ELF-1 (cell line): ENCODE measurements around the gene RGS9.
A peak's percentile ranks its signal among the peaks of the same experiment; 100 is the strongest.
"Not testable (repeated sequence)": the region's sequence is repeated elsewhere in the genome, so short reads cannot be mapped to it uniquely, and the experiment has no call there.

Experiments used
- DNase-seq: peaks from one replicate; pipeline ENCODE4 v3.0.0-alpha.2; 2016; ENCODE audit warnings: low read depth, low spot score

RGS9 gene

DNA sequence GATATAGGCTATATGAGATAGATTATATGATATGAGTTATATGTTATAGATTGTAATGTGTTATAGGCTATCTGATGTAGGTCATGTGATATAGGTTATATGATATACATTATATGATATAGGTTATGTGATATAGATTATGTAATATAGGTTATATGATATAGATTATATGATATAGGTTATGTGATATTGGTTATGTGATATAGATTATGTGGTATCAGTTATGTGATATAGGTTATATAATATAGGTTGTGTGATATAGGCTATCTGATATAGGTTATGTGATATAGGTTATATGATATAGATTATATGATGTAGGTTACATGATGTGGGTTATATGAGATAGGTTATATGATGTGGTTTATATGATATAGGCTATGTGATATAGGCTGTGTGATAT lies 68.5 kb downstream of the RGS9 start:
- no peak for DNase-seq

DNA sequence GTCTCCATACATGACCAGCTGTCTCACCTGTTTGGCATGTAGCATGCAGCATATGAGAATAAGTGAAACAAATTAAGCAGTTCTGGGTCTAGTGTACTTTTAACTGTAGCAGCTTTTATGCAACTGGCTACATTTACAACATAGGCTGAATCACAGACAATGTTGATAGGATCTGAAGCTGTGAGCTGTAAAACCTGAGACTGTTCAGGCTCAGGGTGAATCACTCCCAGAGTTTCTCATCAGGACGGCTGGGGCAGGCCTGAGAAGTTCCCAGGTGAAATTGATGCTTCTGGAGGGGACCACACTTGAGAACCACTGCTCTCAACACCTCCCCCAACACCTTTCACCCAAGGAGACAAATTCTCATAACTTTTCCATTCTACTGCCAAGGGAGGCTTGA lies 70.3 kb downstream of the RGS9 start:
- DNase-seq, result not testable (repeated sequence)

DNA sequence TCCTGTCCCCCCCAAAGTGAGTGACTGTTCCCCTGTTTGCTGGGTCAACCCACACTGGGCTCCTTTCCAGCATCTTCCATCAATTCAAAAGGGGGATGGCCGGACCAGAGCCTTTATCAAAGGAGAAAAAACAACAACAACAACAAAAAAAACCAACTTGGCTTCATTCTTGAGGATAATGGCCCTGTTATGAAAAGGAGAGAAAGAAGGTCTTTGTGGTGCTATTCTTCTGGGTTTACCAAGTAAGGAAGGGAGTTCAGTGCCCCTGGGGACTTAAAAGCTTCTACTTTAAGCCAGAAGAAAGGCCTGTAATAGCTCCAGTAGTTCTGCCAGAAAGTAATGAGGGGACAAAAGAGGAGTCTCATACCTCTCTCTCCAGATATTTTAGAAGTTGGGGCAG lies 71.5 kb downstream of the RGS9 start:
- no peak for DNase-seq

DNA sequence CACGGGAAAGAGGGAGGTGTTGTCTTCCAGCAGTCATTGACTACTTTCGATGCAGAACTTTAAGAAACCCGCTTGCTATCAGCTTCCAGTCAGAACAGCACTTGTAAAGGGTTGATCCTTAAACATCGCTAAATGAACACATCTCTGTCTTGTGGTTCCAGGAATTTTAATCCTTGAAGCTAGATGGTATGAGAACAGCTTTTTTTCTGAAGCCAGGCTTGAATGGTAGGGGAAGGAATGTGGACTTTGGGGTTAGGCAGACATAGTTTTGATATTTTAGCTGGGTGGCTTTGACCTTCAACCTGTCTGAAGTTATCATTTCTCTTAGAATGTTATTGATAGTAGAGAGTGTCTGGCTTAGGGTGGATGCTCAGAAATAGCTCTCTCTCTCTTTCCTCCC lies 81.1 kb downstream of the RGS9 start:
- DNase-seq, result no peak

DNA sequence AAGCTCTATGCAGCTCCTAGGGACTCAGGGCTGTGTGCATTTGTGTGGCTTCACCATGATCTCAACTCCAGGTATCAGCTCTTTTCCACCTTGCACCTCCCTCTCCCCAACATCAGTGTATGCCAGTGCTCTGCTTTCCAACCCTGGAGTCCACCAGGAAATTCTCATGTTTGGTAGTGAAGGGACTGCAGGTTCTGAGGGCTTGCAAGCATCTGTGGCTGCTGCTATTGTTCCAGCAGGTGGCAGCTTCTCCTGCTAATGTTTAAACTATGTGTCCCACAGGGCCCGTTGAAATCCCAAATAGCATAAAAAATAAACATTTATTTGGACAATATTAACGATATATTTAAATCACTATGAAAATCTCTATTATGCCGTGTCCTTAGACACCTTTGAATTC lies 82.0 kb downstream of the RGS9 start:
- no peak for DNase-seq

DNA sequence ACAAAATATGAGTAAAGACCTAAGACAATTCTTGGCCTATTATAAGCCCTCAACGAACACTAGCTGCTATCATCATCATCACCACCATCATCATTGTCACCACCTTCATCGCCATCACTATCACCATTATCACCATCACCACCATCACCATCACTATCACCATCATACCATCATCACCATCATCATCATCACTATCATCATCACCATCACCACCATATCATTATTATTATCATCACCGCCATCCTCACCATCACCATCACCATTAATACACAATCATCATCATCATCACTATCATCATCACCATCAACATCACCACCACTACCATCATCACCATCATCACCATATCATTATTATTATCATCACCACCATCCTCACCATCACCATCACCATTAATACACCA lies 82.5 kb downstream of the RGS9 start:
- no peak for DNase-seq

DNA sequence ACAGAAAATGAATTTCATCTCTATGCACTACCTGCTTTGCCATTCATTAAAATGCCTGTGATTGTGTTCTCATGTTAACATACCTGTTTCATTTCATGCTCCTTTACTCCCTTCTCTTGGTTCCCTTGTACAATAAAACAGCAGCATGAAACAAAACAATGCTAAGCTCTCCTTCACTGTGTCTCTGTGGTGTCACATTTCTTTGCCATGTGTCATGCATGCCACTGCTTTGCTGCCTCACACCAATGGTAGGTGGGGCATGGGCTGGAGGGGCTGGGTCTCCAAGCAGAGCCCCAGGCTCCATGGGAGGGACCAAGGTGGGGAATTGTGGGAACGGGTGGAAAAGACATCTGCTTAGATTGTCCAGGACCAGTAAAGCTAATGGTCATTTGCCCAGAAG lies 83.6 kb downstream of the RGS9 start:
- peak; percentile 46 for DNase-seq

DNA sequence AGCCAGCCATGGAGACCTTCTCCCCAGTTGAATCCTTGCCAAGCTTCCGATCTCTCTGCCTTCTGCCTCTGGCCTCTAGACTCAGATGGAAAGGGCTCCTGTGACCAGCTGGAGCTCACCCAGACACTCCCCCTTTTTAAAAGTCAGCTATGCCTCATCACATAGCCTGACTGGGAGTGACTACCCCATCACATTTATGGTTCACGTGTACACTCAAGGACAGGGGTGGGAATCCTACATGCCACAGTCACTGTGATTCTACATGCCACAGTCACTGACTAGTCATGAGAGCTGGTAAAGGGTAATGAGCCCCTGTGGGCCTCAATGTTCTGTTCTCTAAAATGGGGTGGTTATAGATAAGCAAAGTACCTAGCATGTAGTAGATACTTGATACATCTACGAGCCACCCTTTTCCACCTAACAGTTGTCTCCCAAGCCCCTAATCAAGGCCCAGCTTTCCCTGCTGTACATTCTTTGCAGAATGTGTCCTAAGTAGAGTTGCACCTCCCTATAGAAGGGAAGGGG lies 85.1 kb downstream of the RGS9 start:
- no peak for DNase-seq

DNA sequence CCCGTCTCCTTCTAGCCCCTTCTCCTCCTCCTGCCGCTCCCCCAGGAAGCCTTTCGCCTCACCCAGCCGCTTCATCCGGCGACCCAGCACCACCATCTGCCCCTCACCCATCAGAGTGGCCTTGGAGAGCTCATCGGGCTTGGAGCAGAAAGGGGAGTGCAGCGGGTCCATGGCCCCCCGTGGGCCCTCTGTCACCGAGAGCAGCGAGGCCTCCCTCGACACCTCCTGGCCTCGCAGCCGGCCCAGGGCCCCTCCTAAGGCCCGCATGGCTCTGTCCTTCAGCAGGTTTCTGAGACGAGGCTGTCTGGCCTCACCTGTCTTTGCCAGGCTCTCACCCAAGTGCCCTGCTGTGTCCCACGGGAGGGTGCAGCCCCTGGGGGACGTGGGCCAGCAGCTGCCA lies 87.9 kb downstream of the RGS9 start:
- no peak for DNase-seq

DNA sequence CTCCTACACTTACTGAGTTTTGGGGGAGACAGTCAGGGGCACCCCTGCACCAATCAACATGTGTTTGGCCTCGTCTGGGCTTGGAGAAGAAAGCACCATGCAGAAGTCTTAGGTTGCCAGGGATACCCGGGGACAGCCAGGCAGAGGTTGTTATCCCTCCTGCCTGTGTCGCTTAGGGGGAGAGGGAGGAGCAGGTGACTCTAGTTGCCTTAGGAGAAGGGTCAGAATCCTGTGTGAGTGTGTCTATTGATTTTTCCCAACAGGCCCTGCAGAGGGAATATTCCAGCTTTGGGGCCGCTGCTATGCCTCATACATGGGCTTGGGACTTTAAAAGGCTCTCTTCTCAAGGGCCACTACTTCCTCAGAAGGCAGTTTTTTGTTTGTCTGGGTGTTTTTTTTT lies 89.1 kb downstream of the RGS9 start:
- DNase-seq, result no peak

DNA sequence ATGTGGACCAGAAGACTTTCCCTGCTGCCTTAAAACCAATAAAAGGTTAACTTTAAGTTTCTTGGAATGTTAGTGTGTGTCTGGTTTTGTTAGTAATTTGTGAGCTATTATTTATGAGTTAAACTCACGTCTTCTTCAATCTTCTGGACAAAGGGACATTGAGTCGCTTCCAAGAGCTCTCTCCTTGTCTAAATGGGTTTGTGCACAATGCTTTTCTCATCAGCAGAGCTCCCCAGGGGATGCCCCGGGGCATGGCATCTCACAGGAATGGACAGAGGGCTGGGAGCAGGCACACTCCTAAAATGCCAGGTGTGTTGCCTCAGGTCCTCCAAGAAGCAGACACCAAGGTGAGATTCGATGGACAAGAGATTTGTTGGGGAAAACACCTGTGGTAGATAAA lies 90.5 kb downstream of the RGS9 start:
- DNase-seq, result no peak

DNA sequence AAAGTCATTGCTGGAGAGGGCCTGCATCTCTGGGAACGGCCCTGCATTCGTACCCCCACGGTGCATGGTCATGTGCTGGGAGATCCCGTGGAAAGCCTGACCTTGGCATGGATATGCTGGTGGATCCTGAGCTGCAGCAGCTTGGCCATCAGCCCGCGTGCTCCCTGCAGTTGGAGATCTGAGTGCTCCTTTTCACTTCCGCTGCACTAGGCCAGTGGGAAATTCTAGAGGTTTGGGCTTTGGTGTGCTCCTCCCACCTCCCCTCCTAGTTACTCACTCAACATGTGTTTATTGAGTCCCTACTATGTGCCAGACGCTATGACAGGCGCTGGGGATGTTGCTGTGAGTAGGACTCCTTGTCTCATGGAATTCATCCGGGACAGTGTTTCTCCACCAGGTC lies 91.1 kb downstream of the RGS9 start:
- peak; percentile 34 for DNase-seq

DNA sequence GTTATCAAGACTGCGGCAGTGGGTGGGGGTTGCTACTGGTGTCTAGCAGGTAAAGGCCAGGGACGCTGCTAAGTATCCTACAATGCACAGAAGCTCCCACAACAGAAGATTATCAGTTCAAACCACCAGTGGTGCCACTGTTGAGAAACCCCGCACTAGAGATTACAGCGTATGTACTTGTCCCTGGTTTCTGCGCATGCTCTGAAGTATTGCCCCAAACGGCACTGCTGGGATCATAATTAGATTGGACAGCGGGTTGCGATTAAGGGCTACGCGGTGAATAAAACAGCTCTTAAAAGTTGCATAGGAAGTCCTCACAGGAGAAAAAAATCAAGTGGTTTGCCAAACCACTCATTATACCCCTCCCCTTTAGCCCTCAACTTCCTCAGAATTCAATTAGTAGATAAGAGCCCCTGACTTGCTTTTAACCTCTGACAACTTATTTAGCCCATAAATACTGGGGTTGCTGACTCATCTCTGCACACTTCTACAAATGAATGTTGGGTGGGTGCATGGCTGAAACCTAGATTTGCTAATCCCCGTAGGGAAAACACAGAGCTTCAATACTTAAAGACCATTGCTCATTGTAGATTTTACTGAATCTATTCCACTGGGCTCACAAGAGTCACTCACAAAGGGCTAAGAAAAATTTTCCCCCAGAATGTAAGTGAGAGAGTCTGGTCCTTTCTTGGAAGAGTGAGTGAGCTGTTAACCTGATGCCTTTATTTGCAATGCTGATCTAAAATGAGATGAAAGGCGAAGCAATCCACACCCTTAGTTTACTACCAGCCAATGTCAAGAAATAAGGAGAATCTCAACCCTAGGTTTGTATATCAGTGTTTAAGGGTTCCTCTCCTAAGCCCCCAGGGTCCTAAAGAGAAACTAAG lies 91.8 kb downstream of the RGS9 start:
- DNase-seq, result no peak

DNA sequence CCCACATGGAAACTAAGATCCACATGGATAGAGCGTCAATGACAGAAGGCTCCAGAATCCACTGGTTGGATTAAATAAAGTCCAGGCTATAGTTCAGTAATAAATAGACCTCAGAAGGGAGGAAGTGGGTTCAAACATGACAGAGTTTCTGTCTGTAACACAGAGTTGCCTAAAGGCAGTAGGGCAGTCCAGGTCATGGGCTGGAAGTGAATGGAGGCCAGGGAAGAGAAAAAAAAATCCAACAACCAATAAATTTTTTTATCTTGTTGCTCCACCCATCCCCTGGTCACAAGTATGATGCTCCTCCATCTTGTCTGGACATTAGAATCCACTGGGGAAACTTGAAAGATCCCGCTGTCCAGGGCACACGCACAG lies 92.4 kb downstream of the RGS9 start:
- DNase-seq, result no peak

DNA sequence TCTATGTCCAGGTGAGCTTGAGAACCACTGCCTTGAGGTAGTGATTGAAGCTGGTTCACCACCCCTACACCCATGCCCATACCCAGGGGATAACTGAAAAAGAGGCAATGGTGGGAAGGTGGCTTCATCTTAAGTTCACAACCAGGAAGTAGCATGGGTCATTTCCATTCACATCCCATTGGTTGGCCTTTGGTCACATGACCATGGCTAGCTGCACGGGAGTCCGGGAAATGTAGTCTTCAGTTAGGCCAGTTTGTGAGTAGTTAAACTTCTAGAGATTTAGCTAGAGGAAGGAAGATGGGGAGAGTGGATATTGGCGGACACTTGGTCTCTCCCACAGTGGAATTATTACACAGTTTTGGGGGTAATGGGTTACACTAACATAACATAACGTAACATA lies 92.9 kb downstream of the RGS9 start:
- no peak for DNase-seq

DNA sequence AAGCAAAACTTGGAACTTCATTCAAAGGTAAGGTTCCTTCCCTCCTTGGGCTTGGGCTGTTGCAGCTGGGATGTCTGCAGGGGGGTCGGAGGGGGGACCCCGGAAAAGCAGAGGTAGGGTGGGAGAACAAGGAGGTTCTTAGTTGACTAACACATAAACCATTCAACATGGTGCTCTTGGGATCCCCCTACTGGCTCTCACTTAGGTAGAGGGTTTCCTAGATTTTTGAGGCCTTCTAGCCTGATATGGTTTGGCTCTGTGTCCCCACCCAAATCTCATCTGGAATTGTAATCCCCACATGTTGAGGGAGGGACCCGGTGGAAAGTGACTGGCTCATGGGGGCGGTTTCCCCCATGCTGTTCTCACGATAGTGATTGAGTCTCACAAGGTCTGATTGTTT lies 93.9 kb downstream of the RGS9 start:
- no peak for DNase-seq

DNA sequence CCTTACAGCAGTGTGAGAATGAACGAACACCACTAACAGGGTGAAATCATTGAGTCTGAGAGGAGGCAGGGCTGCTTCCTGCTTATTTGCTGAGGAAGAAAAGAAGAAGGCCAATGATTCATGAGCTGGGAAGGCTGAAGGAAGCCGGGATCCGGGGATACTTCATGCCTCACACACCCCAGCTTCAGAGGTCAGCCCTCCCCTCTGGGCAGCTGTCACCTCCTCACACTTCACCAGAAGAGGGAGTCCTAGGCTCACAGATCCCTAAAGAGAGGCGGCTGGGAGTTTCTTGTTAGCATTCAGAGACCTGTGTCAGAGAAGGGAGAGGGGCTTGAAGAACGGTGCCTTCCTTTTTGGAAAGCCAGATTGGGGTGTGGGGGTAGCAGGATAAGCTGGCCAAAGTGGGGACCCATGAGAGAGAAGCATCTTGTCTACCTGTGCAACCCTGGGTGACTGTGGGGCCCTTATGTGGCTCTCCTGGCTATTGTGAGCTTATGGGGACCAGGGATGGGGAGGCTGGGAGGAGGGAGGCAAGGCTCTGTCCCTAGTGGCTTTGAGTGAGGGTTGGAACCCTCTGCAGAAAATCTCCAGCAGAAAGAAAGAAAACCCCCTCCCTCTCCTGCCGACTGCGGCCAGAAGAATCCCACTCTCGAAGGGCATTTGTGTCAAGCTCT lies 94.6 kb downstream of the RGS9 start:
- peak; percentile 84 for DNase-seq

DNA sequence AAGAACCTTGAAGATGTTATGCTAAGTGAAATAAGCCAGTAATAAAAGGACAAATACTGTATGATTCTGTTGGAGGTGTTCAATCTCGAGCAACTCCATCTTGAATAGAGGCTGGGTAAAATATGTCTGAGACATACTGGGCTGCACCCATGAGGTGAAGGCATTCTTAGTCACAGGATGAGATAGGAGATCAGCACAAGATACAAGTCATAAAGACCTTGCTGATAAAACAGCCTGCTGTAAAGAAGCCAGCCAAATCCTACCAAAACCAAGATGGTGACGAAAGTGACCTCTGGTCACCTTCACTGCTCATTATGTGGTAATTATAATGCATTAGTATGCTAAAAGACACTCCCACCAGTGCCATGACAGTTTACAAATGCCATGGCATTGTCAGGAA lies 98.1 kb downstream of the RGS9 start:
- no peak for DNase-seq

DNA sequence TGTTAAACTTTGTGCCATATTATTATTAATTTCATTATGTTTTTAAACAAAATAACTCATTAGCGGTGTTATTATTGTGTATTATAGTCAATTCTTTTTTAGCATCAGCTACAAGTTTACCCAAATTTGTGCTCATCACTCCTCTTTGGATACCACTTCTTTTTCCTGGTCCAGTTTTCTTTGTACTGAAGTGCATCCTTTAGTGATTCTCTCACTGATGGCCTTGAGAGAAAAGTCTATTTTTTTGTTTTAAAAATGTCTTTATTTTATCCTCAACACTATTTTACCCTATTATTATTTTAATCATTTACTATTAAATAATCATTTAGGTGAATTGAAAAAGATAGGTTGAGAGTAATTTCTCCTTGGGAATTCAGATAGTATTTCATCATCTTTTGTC lies 99.2 kb downstream of the RGS9 start:
- no peak for DNase-seq

DNA sequence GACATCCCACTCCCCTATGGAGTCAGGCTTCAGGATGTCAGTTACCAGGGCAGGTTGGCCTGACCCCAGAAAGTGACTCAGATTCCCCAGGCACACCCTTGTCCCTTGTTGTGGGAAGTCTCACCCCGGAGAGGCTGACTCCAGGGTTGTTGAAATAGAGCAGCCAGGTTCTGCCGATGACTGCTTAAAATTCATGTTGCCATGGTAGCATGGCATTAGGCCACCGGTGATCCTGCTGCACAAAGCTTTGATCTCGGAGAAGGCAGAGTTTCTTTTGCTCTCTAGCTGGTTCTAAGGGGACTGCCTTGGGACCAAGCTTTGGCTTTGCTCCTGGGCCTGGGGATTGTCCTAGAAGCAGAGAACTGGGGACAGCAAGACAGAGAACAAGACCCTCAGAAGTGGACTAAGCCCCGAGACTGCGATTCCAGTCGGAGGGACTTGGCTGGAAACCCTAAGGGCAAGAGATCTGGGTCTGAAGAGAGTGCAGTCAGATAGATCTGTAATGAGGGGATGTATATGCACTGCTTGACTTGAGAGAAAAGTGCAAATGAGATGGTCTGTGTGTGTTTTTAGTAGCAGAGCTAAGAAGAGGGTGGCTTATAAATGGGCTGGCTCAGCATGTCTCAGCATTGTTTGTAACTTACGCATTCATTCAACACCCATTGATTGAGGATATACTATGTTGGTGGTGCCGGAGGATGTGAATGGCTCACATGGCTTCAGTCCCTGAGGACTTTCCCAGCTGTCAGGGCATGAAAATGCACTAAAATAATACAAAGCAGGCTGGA lies 106.9 kb downstream of the RGS9 start:
- DNase-seq, result no peak

DNA sequence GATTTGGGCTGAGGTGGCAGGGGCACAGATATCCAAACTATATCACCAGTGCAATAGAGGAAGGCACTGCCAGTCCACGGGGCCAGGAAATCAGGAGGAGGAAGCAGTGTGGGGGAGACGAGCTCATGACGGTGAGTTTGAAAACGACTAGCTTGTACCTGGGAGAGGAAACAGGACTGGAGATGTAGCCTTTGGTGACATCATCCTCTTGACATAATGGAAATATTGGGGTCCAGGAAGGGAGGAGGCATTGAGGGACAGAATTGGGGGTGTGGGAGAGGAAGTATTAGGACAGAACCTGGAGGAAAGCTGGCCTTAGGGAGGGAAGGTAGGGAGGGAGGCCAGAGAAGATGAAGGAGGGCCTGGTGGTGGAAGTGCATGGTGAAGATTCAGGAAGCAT lies 109.1 kb downstream of the RGS9 start:
- no peak for DNase-seq

DNA sequence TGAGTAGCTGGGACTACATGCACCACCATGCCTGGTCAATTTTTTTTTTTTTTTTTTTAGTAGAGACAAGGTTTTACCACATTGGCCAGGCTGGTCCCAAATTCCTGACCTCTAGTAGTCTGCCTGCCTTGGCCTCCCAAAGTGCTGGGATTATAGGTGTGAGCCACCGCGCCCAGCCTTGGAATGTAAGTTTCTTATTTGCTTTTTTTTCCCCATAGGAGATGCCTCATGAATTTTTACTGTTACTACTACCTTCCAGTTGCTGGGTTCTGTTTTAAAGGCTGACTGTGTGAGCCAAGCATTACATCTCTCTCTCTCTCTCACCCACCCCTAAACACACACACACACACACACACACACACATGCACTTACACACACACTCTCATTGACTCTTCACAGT lies 112.6 kb downstream of the RGS9 start:
- no peak for DNase-seq
